MM.1S (cell line): ENCODE results near the gene CREB3L1.

Experiments used
- DNase-seq: peaks from one replicate; pipeline ENCODE4 v3.0.0-alpha.2; 2015
- H2AFZ ChIP-seq: fragments of 300-600 bp; sonication (generic); 2 replicates; pipeline ENCODE4 v1.6.0; 2016; ENCODE audit warnings: antibody characterized with exemption, low read length
- H3F3A ChIP-seq: fragments of 300-600 bp; sonication (generic); 2 replicates; pipeline ENCODE4 v1.6.1; 2016; ENCODE audit warnings: mild to moderate bottlenecking, antibody characterized with exemption, low read length, moderate library complexity, mixed read lengths; ENCODE audit not compliant: insufficient read depth
- H3K27ac ChIP-seq: fragments of 300-600 bp; sonication (generic); 2 replicates; pipeline ENCODE4 v1.5.1; 2016; ENCODE audit warnings: mild to moderate bottlenecking, low read length
- H3K27me3 ChIP-seq: fragments of 300-600 bp; sonication (generic); replicated peaks from 2 replicates; pipeline ENCODE4 v1.6.0; 2016; ENCODE audit warnings: low read length; ENCODE audit not compliant: insufficient read depth
- H3K36me3 ChIP-seq: fragments of 300-600 bp; sonication (generic); replicated peaks from 2 replicates; pipeline ENCODE4 v1.6.1; 2016; ENCODE audit warnings: mild to moderate bottlenecking, low read length, mixed read lengths; ENCODE audit not compliant: insufficient read depth
- H3K4me1 ChIP-seq: fragments of 300-600 bp; sonication (generic); 2 replicates; pipeline ENCODE4 v1.6.1; 2016; ENCODE audit warnings: low read length, mixed read lengths
- H3K4me2 ChIP-seq: fragments of 300-600 bp; sonication (generic); 2 replicates; pipeline ENCODE4 v1.6.0; 2016; ENCODE audit warnings: low read depth, low read length
- H3K4me3 ChIP-seq: fragments of 300-600 bp; sonication (generic); 2 replicates; pipeline ENCODE4 v1.5.1; 2016; ENCODE audit warnings: low read length, mixed read lengths
- H3K79me2 ChIP-seq: fragments of 300-600 bp; sonication (generic); 2 replicates; pipeline ENCODE4 v1.6.1; 2016; ENCODE audit warnings: mixed run types, low read length, mixed read lengths
- H3K9ac ChIP-seq: fragments of 300-600 bp; sonication (generic); 2 replicates; pipeline ENCODE4 v1.6.1; 2016; ENCODE audit warnings: low read length, mixed read lengths
- H3K9me2 ChIP-seq: fragments of 300-600 bp; sonication (generic); replicated peaks from 2 replicates; pipeline ENCODE4 v1.6.1; 2016; ENCODE audit warnings: mild to moderate bottlenecking, low read length, mixed read lengths; ENCODE audit not compliant: insufficient read depth
- H3K9me3 ChIP-seq: fragments of 300-600 bp; sonication (generic); replicated peaks from 2 replicates; pipeline ENCODE4 v1.6.1; 2016; ENCODE audit warnings: mild to moderate bottlenecking, low read length, mixed read lengths; ENCODE audit not compliant: insufficient read depth
- H4K20me1 ChIP-seq: fragments of 300-600 bp; sonication (generic); 2 replicates; pipeline ENCODE4 v1.6.1; 2016; ENCODE audit warnings: mild to moderate bottlenecking, low read length, moderate library complexity, mixed read lengths; ENCODE audit not compliant: insufficient read depth
- EZH2 ChIP-seq: fragments of 300-600 bp; sonication (generic); optimal IDR thresholded peaks from 2 replicates; pipeline ENCODE3; 2017; ENCODE audit warnings: low read depth, mild to moderate bottlenecking, antibody characterized with exemption, low read length, mixed read lengths
- EZH2phosphoT487 ChIP-seq: fragments of 300-600 bp; sonication (generic); IDR thresholded peaks from 2 replicates; pipeline ENCODE4 v1.6.1; 2018; ENCODE audit warnings: antibody characterized with exemption, low read length
- TF ChIP-seq, protein P1 (sequence below): fragments of 300-600 bp; sonication (generic); IDR thresholded peaks from 2 replicates; pipeline ENCODE4 v1.5.1; 2016; ENCODE audit warnings: antibody characterized with exemption, low read length, mixed read lengths

The CREB3L1 gene

DNA sequence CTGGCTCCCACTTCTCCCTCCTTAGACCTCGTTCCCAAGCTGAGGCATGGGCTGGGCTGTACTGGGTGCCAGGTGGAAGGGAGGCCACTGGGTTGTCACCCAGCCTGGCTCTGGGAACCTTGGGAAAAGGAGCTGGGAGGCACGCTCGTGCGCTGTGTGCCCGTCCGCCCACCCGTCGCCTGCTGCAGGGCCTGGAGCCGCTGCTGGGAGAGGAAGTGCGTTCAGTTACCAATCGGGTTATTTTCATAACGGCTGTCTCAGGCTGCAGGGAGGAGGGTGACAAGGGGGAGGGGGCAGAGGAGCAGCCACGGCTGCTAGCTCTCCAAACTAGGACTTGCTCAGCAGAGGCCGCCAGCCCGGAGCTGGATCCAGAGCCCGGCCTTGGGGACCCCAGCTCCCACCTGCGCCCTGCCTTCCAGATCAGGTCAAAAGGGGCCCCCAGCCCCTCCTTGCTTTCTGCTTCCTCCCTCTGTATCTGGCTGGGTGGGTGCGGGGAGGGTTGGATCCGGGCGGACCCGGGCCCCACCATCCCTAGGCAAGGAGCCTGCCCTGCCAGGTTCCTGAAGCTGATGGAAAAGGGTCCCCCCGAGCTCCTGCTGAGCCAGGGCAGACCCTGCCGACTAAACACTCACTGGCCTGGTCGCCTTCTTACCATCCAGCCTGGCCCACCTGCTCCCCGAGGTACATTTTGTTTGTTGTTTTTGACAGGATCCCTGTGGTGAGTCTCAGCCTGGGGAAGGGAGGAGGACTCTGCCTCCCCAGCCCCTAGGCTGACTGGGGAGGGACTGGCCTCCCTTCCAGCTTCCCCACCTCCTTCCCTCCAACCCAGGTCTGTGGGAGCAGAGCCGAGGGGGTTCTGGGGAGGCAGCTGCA, 84.1 kb downstream of the CREB3L1 start:
- TF ChIP-seq EZH2 (no peak), EZH2phosphoT487 (no peak)
- TF ChIP-seq, protein P1, sequence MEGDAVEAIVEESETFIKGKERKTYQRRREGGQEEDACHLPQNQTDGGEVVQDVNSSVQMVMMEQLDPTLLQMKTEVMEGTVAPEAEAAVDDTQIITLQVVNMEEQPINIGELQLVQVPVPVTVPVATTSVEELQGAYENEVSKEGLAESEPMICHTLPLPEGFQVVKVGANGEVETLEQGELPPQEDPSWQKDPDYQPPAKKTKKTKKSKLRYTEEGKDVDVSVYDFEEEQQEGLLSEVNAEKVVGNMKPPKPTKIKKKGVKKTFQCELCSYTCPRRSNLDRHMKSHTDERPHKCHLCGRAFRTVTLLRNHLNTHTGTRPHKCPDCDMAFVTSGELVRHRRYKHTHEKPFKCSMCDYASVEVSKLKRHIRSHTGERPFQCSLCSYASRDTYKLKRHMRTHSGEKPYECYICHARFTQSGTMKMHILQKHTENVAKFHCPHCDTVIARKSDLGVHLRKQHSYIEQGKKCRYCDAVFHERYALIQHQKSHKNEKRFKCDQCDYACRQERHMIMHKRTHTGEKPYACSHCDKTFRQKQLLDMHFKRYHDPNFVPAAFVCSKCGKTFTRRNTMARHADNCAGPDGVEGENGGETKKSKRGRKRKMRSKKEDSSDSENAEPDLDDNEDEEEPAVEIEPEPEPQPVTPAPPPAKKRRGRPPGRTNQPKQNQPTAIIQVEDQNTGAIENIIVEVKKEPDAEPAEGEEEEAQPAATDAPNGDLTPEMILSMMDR: no peak
- H4K20me1 ChIP-seq: no peaks in the 10 kb centered on the region
- no peaks in the 10 kb centered on the region for H3K9me3 ChIP-seq
- peak overlapping the region; percentile 45; the same call in 1 of the 2 replicates for H2AFZ ChIP-seq
- H3F3A ChIP-seq: no peaks in the 10 kb centered on the region
- no peaks in the 10 kb centered on the region for H3K27me3 ChIP-seq
- DNase-seq: peak; percentile 64
- no peak overlapping the region; the same call in 1 of the 2 replicates for H3K27ac ChIP-seq
- H3K9ac ChIP-seq: peak overlapping the region; percentile 27; the same call in 1 of the 2 replicates
- H3K4me2 ChIP-seq: peak overlapping the region; percentile 84
- no peaks in the 10 kb centered on the region for H3K36me3 ChIP-seq
- H3K9me2 ChIP-seq: no peaks in the 10 kb centered on the region
- peak overlapping the region; percentile 49; the same call in 1 of the 2 replicates for H3K4me3 ChIP-seq
- no peaks in the 10 kb centered on the region for H3K4me1 ChIP-seq
- H3K79me2 ChIP-seq: peaks cover 28% of the 10 kb centered on the region

DNA sequence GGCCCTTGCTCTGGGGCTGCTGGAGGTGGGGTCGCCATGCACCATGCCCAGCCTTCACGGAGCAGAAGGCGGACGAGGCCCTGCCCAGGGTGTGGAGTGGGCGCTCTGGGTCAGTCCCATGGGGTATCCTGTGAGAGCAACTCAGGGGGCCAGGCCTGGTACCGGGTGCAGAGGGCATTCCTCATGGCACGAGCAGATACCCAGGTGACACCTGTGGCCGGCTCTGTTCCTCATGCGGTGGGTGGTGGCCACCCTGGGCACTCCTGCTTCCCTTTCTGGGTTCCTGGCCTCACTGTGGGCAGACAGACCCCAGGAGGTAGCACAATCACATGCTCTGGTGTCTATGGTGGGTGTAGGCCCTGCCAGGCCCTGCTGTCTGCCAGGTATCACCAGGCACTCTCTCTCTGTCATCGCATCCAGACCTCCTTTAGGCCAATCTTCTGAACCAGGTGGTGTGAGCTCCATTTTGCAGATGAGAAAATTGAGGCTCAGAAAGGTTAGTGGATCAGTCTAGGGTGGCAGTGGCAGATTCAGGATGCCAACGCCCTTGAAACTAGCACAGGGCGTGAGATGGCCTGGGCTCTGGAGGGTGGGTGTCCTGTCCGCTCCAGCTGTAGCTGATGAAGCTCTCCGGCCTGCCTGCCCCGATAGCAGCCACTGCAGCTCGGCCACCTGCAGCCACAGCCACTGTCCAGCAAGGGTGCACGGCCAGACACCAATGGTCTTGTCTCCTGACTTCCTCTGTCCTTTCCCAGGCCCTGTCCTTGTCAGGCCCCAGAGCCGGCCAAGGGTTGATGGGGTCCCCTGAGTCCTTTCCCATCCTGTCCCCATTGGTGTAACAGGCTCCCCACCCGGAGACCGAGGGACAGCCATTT, 84.9 kb downstream of the CREB3L1 start:
- no peaks in the 10 kb centered on the region for H3K4me1 ChIP-seq
- H2AFZ ChIP-seq: no peak overlapping the region
- no peaks in the 10 kb centered on the region for H4K20me1 ChIP-seq
- no peak for DNase-seq
- H3K27ac ChIP-seq: no peak overlapping the region
- no peaks in the 10 kb centered on the region for H3K9me2 ChIP-seq
- no peaks in the 10 kb centered on the region for H3K36me3 ChIP-seq
- peaks cover 25% of the 10 kb centered on the region for H3K79me2 ChIP-seq
- TF ChIP-seq EZH2phosphoT487: no peak
- no peak for TF ChIP-seq EZH2
- TF ChIP-seq, protein P1: no peak
- no peaks in the 10 kb centered on the region for H3K9me3 ChIP-seq
- peak overlapping the region; percentile 84; the same call in 1 of the 2 replicates for H3K4me2 ChIP-seq
- H3K4me3 ChIP-seq: no peak overlapping the region
- no peaks in the 10 kb centered on the region for H3F3A ChIP-seq
- H3K27me3 ChIP-seq: no peaks in the 10 kb centered on the region
- H3K9ac ChIP-seq: no peak overlapping the region

DNA sequence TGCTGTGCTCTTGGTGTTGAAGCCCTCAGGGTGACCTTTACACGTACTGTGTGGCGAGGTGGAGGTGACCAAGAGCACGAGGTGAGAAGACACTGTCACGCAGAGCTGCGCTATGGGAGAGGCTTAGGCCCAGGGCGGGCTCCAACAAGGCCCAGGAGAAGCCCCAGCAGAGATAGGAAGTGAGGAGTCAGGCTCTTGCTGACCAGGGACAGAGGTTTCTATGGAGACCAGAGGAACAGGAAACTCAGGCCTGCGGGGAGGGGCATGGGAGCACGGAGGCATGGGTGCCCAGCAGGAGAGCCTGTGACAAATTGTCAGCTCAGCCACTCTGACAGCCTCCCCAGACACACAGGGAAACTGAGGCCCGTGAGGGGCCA, 85.6 kb downstream of the CREB3L1 start:
- DNase-seq: no peak
- Histone ChIP-seq H4K20me1 (no peaks in the 10 kb centered on the region), H3K4me2 (no peak overlapping the region), H3K4me3 (no peak overlapping the region), H3F3A (no peaks in the 10 kb centered on the region), H3K9me2 (no peaks in the 10 kb centered on the region), H3K36me3 (no peaks in the 10 kb centered on the region), H3K9me3 (no peaks in the 10 kb centered on the region), H2AFZ (no peak overlapping the region), H3K27me3 (no peaks in the 10 kb centered on the region), H3K4me1 (no peaks in the 10 kb centered on the region), H3K9ac (no peak overlapping the region), H3K27ac (no peak overlapping the region), H3K79me2 (peaks cover 20% of the 10 kb centered on the region)
- no peak for TF ChIP-seq EZH2
- TF ChIP-seq EZH2phosphoT487: no peak
- TF ChIP-seq, protein P1: no peak
